Spleen (tissue), 11 donors: ENCODE data around the gene SMAP2. TPM values are rescaled to one million over a fixed set of nuclear protein-coding genes. Genes with fewer than 3 reads are reported as not detected.

Experiments
- DNase-seq: peaks from one replicate; pipeline ENCODE4 v3.0.0-alpha.2; 2020
- H3K27ac ChIP-seq, 8 donors: fragments of 200-600 bp; sonication (generic) in 7 of 8; 1 replicate in 4 of 8; 2 replicates in 4 of 8; pipeline versions ENCODE4 v1.5.0 to v1.8.0; 2016 to 2021; ENCODE audit warnings: inconsistent platforms in 4 of 8, mild to moderate bottlenecking in 4 of 8, moderate library complexity in 1 of 8
- H3K27me3 ChIP-seq, 7 donors: fragments of 200-600 bp; sonication (generic) in 6 of 7; replicated peaks in 1 of 7; 1 replicate in 4 of 7; 2 replicates in 3 of 7; pipeline versions ENCODE4 v1.5.0 to v1.8.0; 2016 to 2021; ENCODE audit warnings: inconsistent platforms in 3 of 7, mild to moderate bottlenecking in 1 of 7
- H3K36me3 ChIP-seq, 6 donors: fragments of 200-600 bp; sonication (generic) in 5 of 6; 1 replicate in 4 of 6; 2 replicates in 2 of 6; pipeline versions ENCODE4 v1.5.0 to v1.8.0; 2016 to 2021; ENCODE audit warnings: inconsistent platforms in 2 of 6
- H3K4me1 ChIP-seq, 6 donors: fragments of 200-600 bp; sonication (generic) in 5 of 6; 1 replicate in 3 of 6; 2 replicates in 3 of 6; pipeline versions ENCODE4 v1.5.0 to v1.8.0; 2016 to 2021; ENCODE audit warnings: inconsistent platforms in 3 of 6
- H3K4me3 ChIP-seq, 8 donors: fragments of 200-600 bp; sonication (generic) in 7 of 8; 1 replicate in 4 of 8; 2 replicates in 4 of 8; pipeline versions ENCODE4 v1.5.0 to v1.8.0; 2016 to 2021; ENCODE audit warnings: inconsistent platforms in 4 of 8, mild to moderate bottlenecking in 4 of 8, moderate library complexity in 2 of 8
- H3K9me3 ChIP-seq, 8 donors: fragments of 200-600 bp; sonication (generic) in 7 of 8; 1 replicate in 4 of 8; 2 replicates in 4 of 8; pipeline versions ENCODE4 v1.5.0 to v1.8.0; 2016 to 2021; ENCODE audit warnings: inconsistent platforms in 4 of 8
- CTCF ChIP-seq, 11 experiments: fragments of 200-600 bp in 7 of 11; fragments of 450-650 bp in 4 of 11; sonication (generic) in 4 of 11; IDR thresholded peaks in 8 of 11; conservative IDR thresholded peaks in 3 of 11; 1 replicate in 7 of 11; 2 replicates in 4 of 11; pipeline versions ENCODE4 v1.4.0 to v1.8.0; 2016 to 2021; ENCODE audit warnings: antibody characterized with exemption in 11 of 11, inconsistent platforms in 4 of 11, mild to moderate bottlenecking in 1 of 11
- POLR2A ChIP-seq, 3 donors: fragments of 450-650 bp; IDR thresholded peaks; one replicate each; pipeline ENCODE4 v1.5.1; 2017; ENCODE audit warnings: antibody characterized with exemption in 3 of 3, mild to moderate bottlenecking in 1 of 3
- POLR2AphosphoS5 ChIP-seq, 3 donors: sonication (generic); formaldehyde crosslinking; IDR thresholded peaks; one replicate each; pipeline ENCODE4 v1.5.1; 2017; ENCODE audit warnings: antibody characterized with exemption in 3 of 3
- WGBS, 5 donors: extraction: QIAGEN DNeasy Blood & Tissue Kit in 3 of 5; methylation state at CpG; one replicate each; pipeline versions ENCODE4 v1.1.5 to v1.1.7; 2013 to 2018; 5-methylcytosine and 5-hydroxymethylcytosine counted together
- intact Hi-C: fragments of 100-400 bp; cut with DNase I; formaldehyde crosslinking; loops from one replicate; pipeline ENCODE4 v1.15.0; 2023; ENCODE audit warnings: low total_unique reads
- polyA plus RNA-seq, 3 donors: library from polyadenylated mRNA; stranded (reverse); fragments of 200-250 nt; gene quantifications; one replicate each; pipeline ENCODE4 v1.2.1, GENCODE V29; 2013
- total RNA-seq, 7 donors: library from RNA; depleted of rRNA in 3 of 7; stranded (reverse); fragments of >200 nt in 3 of 7; fragmentation: NEBNext Ultra II Directional in 4 of 7; extraction: Animal tissue kit (Norgen Biotek cat#: 25700) in 4 of 7; gene quantifications; one replicate each; pipeline versions ENCODE4 v1.1.0 to v1.2.1, GENCODE V29; 2016 to 2021
- donor health status: healthy with polysubstance abuse.
- donor health status: DM: no; HTN: no; CAD: no; lungs with moderate emphysema.
- donor health status: DM: no; HTN: no; CAD: no.
- donor health status: Bipolar disorder and iron deficiency.
- donor health status: healthy.
- donor health status: DM: no; HTN: no; CAD: no.
- donor health status: DM: yes; HTN: yes; CAD: no.

Gene SMAP2
- total and polyA plus RNA-seq, 10 donors: 120 to 435 (median 221) TPM

DNA sequence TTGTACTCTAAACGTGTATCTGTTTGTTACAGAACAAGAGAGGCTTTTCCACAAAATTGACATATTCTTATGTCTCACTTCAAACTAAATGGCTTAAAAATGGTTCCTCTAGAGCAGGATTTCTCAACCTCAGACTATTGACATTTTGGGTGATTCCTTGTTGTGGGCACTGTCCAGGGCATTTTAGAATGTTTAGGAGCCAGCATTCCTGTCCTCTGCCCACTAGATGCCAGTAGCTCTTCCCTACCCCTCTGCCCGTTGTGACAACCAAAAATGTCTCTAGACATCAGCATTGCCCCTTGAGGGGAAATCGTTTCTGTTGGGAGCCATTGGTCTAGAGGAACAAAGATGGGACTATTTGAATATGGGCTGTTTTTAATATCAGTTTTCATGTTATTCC is 17.3 kb downstream of the SMAP2 start:
- no peaks in the 10 kb centered on the region for H3K9me3 ChIP-seq
- intact Hi-C loops: no loop called here
- peaks cover 63 to 100% (median 98%) of the 10 kb centered on the region in 6 donors for H3K4me1 ChIP-seq
- H3K27ac ChIP-seq: peak overlapping the region; percentile 95 to 100 (median 98)
- TF ChIP-seq POLR2AphosphoS5 (IDR thresholded peaks at IDR 0.05) (no peak), CTCF (IDR thresholded peaks at IDR 0.05 in 8 of 11, conservative IDR thresholded peaks at IDR 0.05 in 3 of 11) (no peak), POLR2A (IDR thresholded peaks at IDR 0.05) (no peak)
- no peaks in the 10 kb centered on the region for H3K27me3 ChIP-seq
- 77 to 90% (median 83%) methylated on average over 3 of the region's 3 CpGs for WGBS, 5 donors
- H3K4me3 ChIP-seq: peak overlapping the region in 1 of 8 donors; percentile 97
- no peak for DNase-seq
- H3K36me3 ChIP-seq: peaks cover 0 to 33% (median 0%) of the 10 kb centered on the region in 6 donors

GRCh38 chr1:40391688-40392145 is 18.2 kb downstream of the SMAP2 start:
- Histone ChIP-seq H3K4me1 (peaks cover 66 to 100% (median 98%) of the 10 kb centered on the region in 6 donors), H3K4me3 (peak overlapping the region in 2 of 8 donors; percentile 3 to 97), H3K9me3 (no peaks in the 10 kb centered on the region), H3K27ac (peak overlapping the region; percentile 95 to 100 (median 98)), H3K27me3 (no peaks in the 10 kb centered on the region), H3K36me3 (peaks cover 0 to 33% (median 0%) of the 10 kb centered on the region in 6 donors)
- intact Hi-C loops: no loop called here
- no peak for DNase-seq
- WGBS, 5 donors: 56 to 78% (median 68%) methylated on average over 1 of the region's 1 CpG
- TF ChIP-seq POLR2AphosphoS5 (IDR thresholded peaks at IDR 0.05): peak in 1 of 3 donors; percentile 94
- TF ChIP-seq CTCF (IDR thresholded peaks at IDR 0.05 in 8 of 11, conservative IDR thresholded peaks at IDR 0.05 in 3 of 11): no peak
- peak in 2 of 3 donors; percentile 61 to 64 for TF ChIP-seq POLR2A (IDR thresholded peaks at IDR 0.05)

- intact Hi-C loops: no loop called here
- 81 to 96% (median 85%) methylated on average over 3 of the region's 3 CpGs for WGBS, 5 donors
- TF ChIP-seq POLR2A (IDR thresholded peaks at IDR 0.05): no peak
- TF ChIP-seq POLR2AphosphoS5 (IDR thresholded peaks at IDR 0.05): peak in 1 of 3 donors; percentile 45
- peaks cover 0 to 33% (median 0%) of the 10 kb centered on the region in 6 donors for H3K36me3 ChIP-seq
- H3K4me1 ChIP-seq: peaks cover 66 to 100% (median 98%) of the 10 kb centered on the region in 6 donors
- no peak for DNase-seq
- H3K27ac ChIP-seq: peak overlapping the region; percentile 95 to 100 (median 98)
- no peaks in the 10 kb centered on the region for H3K27me3 ChIP-seq
- H3K9me3 ChIP-seq: no peaks in the 10 kb centered on the region
- peak overlapping the region in 2 of 8 donors; percentile 3 to 97 for H3K4me3 ChIP-seq
Measured at GRCh38 chr1:40392221-40392620, 18.7 kb downstream of the SMAP2 start.

GRCh38 chr1:40393173-40393572 is 19.6 kb downstream of the SMAP2 start:
- Histone ChIP-seq H3K9me3 (no peaks in the 10 kb centered on the region), H3K27ac (peak overlapping the region; percentile 95 to 100 (median 98)), H3K27me3 (no peaks in the 10 kb centered on the region), H3K4me3 (peak overlapping the region in 1 of 8 donors; percentile 97), H3K36me3 (peaks cover 0 to 26% (median 0%) of the 10 kb centered on the region in 6 donors), H3K4me1 (peaks cover 68 to 100% (median 98%) of the 10 kb centered on the region in 6 donors)
- DNase-seq: peak; percentile 79
- 38 to 58% (median 45%) methylated on average over 3 of the region's 3 CpGs for WGBS, 5 donors
- intact Hi-C loops: no loop called here
- TF ChIP-seq POLR2A (IDR thresholded peaks at IDR 0.05) (peak in 2 of 3 donors; percentile 33 to 38), POLR2AphosphoS5 (IDR thresholded peaks at IDR 0.05) (peak in 1 of 3 donors; percentile 89), CTCF (IDR thresholded peaks at IDR 0.05 in 8 of 11, conservative IDR thresholded peaks at IDR 0.05 in 3 of 11) (no peak)
